ENCODE results near the gene SYT9. TPM values are rescaled to one million over a fixed set of nuclear protein-coding genes. Genes with fewer than 3 reads are reported as not detected.

The SYT9 gene
- total and polyA plus RNA-seq, 2 donors (not counting 3 experiments of a cell fraction or from before 2014, with no cell fraction given): 0.23 TPM; not detected in 1

DNA sequence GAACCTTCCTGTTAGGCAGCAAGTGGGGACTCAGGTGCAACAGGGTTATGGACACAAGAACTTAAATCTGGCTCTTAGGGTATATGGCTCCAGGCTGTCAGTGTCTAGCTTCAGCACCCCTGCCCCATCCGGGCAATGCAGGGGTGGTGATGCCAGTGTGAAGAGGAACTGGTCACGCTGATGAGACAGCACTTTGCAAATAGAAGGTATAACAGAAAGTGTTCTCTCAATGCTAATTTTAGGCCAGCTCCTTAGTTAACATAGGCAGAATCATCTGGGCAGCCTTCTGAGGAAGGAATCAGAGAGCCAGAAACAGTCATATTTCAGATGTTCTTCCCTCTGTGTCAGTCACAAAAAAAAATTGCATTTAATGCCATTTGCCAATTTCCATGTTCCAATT lies 41.2 kb downstream of the SYT9 start:
- Histone ChIP-seq H3K4me2 (ENCODE audit: insufficient read depth, low read length) (no peak overlapping the region), H3K9me1 (replicated peaks; ENCODE audit: control insufficient read depth, extremely low read depth, insufficient read depth, low read length) (no peaks in the 10 kb centered on the region), H3K27me3 (ENCODE audit: control insufficient read depth in 2 of 2, insufficient read depth in 2 of 2, low read length in 2 of 2) (no peaks in the 10 kb centered on the region), H3K36me3 (ENCODE audit: control insufficient read depth in 2 of 2, extremely low read depth in 1 of 2, insufficient read depth in 2 of 2, low read length in 2 of 2) (no peaks in the 10 kb centered on the region), H3K4me1 (ENCODE audit: control insufficient read depth, extremely low read depth, insufficient read depth, low read length) (no peaks in the 10 kb centered on the region), H4K20me1 (replicated peaks; ENCODE audit: control insufficient read depth, extremely low read depth, insufficient read depth, low read length) (no peaks in the 10 kb centered on the region), H3K79me2 (ENCODE audit: control insufficient read depth, insufficient read depth, low read length) (no peaks in the 10 kb centered on the region), H3K9ac (replicated peaks; ENCODE audit: extremely low read depth, insufficient read depth, low read length) (no peak overlapping the region), H3K27ac (ENCODE audit: insufficient read depth, low read depth, low read length) (no peak overlapping the region), H3K9me3 (replicated peaks; ENCODE audit: control insufficient read depth, insufficient read depth, low read length) (no peaks in the 10 kb centered on the region), H2AFZ (ENCODE audit: low read depth, low read length) (no peak overlapping the region), H3K4me3 (replicated peaks in 1 of 3; ENCODE audit: insufficient read depth in 1 of 3, low read depth in 1 of 3, low read length in 3 of 3) (no peak overlapping the region)
- ChIA-PET CTCF (no interaction called here), POLR2A (no interaction called here)
- BruUV-seq (replicated peaks): no TSS peak
- no peak for DNase-seq (ENCODE audit: low read depth, low spot score)
- no peak for TF ChIP-seq GATA2 (IDR thresholded peaks at IDR 0.05; ENCODE audit: insufficient read depth, insufficient read length, low read depth, low read length)
- no peak for TF ChIP-seq JUN (IDR thresholded peaks at IDR 0.05; ENCODE audit: borderline replicate concordance, insufficient read depth, insufficient read length, low read depth)
- no peak for TF ChIP-seq EZH2 (IDR thresholded peaks at IDR 0.05; ENCODE audit: borderline replicate concordance, low read depth, low read length, severe bottlenecking)
- TF ChIP-seq POLR2A (IDR thresholded peaks at IDR 0.05; ENCODE audit: low read depth, low read length): no peak
- TF ChIP-seq FOS (IDR thresholded peaks at IDR 0.05; ENCODE audit: borderline replicate concordance, insufficient read depth, low read length): no peak
- TF ChIP-seq, protein P1, sequence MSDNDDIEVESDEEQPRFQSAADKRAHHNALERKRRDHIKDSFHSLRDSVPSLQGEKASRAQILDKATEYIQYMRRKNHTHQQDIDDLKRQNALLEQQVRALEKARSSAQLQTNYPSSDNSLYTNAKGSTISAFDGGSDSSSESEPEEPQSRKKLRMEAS (IDR thresholded peaks at IDR 0.05; ENCODE audit: insufficient read depth, insufficient read length): no peak
- no peak for FAIRE-seq
- dilution Hi-C loops (cut with MboI; ENCODE audit: extremely low pct_ligation_motif_present, low sequenced_read_pairs): no loop called here
- intact Hi-C loops (cut with micrococcal nuclease): no loop called here

DNA sequence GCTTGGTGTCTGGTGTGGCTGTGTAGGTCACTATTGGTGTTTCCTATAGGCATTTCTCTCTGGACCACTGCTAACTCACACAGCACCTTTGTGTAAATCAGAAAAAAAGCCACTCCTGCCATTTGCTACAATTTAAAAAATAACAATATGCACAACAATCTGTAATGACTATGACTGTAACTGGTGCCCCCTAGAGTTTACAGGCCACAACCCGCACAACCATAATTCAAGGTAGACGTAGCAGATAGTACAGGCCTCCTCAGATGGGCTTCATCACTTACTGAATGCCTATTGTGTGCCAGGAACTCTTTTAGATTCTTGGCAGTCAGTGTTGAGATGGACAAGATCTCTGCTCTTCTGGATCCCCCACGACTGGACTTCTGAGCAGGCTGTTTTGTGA lies 47.7 kb downstream of the SYT9 start:
- H3K9me1 ChIP-seq (replicated peaks; ENCODE audit: control insufficient read depth, extremely low read depth, insufficient read depth, low read length): no peaks in the 10 kb centered on the region
- TF ChIP-seq FOS (IDR thresholded peaks at IDR 0.05; ENCODE audit: borderline replicate concordance, insufficient read depth, low read length): no peak
- no peak for TF ChIP-seq POLR2AphosphoS5 (IDR thresholded peaks at IDR 0.05; ENCODE audit: insufficient read depth, low read depth, low read length)
- TF ChIP-seq MYC (IDR thresholded peaks at IDR 0.05; ENCODE audit: low read depth, low read length): no peak
- no peak for TF ChIP-seq GATA2 (IDR thresholded peaks at IDR 0.05; ENCODE audit: insufficient read depth, insufficient read length, low read depth, low read length)
- no peak for TF ChIP-seq JUN (IDR thresholded peaks at IDR 0.05; ENCODE audit: borderline replicate concordance, insufficient read depth, insufficient read length, low read depth)
- TF ChIP-seq EZH2 (IDR thresholded peaks at IDR 0.05; ENCODE audit: borderline replicate concordance, low read depth, low read length, severe bottlenecking): no peak
- no peak for TF ChIP-seq POLR2A (IDR thresholded peaks at IDR 0.05; ENCODE audit: low read depth, low read length)
- TF ChIP-seq, protein P1 (IDR thresholded peaks at IDR 0.05; ENCODE audit: insufficient read depth, insufficient read length): no peak
- TF ChIP-seq, protein P2, sequence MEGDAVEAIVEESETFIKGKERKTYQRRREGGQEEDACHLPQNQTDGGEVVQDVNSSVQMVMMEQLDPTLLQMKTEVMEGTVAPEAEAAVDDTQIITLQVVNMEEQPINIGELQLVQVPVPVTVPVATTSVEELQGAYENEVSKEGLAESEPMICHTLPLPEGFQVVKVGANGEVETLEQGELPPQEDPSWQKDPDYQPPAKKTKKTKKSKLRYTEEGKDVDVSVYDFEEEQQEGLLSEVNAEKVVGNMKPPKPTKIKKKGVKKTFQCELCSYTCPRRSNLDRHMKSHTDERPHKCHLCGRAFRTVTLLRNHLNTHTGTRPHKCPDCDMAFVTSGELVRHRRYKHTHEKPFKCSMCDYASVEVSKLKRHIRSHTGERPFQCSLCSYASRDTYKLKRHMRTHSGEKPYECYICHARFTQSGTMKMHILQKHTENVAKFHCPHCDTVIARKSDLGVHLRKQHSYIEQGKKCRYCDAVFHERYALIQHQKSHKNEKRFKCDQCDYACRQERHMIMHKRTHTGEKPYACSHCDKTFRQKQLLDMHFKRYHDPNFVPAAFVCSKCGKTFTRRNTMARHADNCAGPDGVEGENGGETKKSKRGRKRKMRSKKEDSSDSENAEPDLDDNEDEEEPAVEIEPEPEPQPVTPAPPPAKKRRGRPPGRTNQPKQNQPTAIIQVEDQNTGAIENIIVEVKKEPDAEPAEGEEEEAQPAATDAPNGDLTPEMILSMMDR (IDR thresholded peaks at IDR 0.05; ENCODE audit: extremely low read depth in 1 of 2, insufficient read depth in 1 of 2, low read depth in 1 of 2, low read length in 2 of 2): no peak
- no peak overlapping the region for H3K4me2 ChIP-seq (ENCODE audit: insufficient read depth, low read length)
- ChIA-PET CTCF (no interaction called here), POLR2A (no interaction called here)
- H3K27ac ChIP-seq (ENCODE audit: insufficient read depth, low read depth, low read length): no peak overlapping the region
- DNase-seq (ENCODE audit: low read depth, low spot score) (no peak), FAIRE-seq (no peak)
- BruUV-seq (replicated peaks): no TSS peak
- H3K4me3 ChIP-seq (replicated peaks in 1 of 3; ENCODE audit: insufficient read depth in 1 of 3, low read depth in 1 of 3, low read length in 3 of 3): no peak overlapping the region
- no peaks in the 10 kb centered on the region for H4K20me1 ChIP-seq (replicated peaks; ENCODE audit: control insufficient read depth, extremely low read depth, insufficient read depth, low read length)
- no peak overlapping the region for H3K9ac ChIP-seq (replicated peaks; ENCODE audit: extremely low read depth, insufficient read depth, low read length)
- no peaks in the 10 kb centered on the region for H3K36me3 ChIP-seq (ENCODE audit: control insufficient read depth in 2 of 2, extremely low read depth in 1 of 2, insufficient read depth in 2 of 2, low read length in 2 of 2)
- H3K9me3 ChIP-seq (replicated peaks; ENCODE audit: control insufficient read depth, insufficient read depth, low read length): no peaks in the 10 kb centered on the region
- no peaks in the 10 kb centered on the region for H3K79me2 ChIP-seq (ENCODE audit: control insufficient read depth, insufficient read depth, low read length)
- intact Hi-C loops (cut with micrococcal nuclease) (no loop called here), dilution Hi-C loops (cut with MboI; ENCODE audit: extremely low pct_ligation_motif_present, low sequenced_read_pairs) (no loop called here)
- H3K4me1 ChIP-seq (ENCODE audit: control insufficient read depth, extremely low read depth, insufficient read depth, low read length): no peaks in the 10 kb centered on the region
- no peak overlapping the region for H2AFZ ChIP-seq (ENCODE audit: low read depth, low read length)
- no peaks in the 10 kb centered on the region for H3K27me3 ChIP-seq (ENCODE audit: control insufficient read depth in 2 of 2, insufficient read depth in 2 of 2, low read length in 2 of 2)

All from endothelial cell of umbilical vein (primary cell).